ENCODE measurements around the gene PTPRD.

DNA sequence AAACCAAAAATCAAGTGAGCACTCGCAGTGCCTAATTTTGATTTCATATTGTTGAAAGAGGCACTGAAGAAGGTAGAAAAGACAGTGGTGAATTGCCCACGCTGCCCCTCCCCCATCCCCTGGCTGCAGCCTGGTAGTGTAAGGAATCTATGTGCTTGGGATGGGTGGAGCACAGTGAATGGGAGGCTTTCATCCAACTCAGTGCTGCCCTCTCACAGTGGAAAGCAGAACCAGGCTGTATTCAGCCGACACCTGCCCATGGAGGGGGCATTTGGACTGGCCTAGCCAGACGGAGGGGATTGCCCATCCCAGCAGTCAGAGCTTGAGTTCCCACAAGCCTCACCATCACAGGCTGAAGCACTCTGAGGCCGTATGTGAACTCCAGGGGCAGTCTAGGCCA lies 2012.9 kb downstream of the PTPRD start:
- TF ChIP-seq, protein P1, sequence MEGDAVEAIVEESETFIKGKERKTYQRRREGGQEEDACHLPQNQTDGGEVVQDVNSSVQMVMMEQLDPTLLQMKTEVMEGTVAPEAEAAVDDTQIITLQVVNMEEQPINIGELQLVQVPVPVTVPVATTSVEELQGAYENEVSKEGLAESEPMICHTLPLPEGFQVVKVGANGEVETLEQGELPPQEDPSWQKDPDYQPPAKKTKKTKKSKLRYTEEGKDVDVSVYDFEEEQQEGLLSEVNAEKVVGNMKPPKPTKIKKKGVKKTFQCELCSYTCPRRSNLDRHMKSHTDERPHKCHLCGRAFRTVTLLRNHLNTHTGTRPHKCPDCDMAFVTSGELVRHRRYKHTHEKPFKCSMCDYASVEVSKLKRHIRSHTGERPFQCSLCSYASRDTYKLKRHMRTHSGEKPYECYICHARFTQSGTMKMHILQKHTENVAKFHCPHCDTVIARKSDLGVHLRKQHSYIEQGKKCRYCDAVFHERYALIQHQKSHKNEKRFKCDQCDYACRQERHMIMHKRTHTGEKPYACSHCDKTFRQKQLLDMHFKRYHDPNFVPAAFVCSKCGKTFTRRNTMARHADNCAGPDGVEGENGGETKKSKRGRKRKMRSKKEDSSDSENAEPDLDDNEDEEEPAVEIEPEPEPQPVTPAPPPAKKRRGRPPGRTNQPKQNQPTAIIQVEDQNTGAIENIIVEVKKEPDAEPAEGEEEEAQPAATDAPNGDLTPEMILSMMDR (conservative IDR thresholded peaks at IDR 0.05; ENCODE audit: low read depth, low read length): no peak
- TF ChIP-seq MAZ (IDR thresholded peaks at IDR 0.05; ENCODE audit: borderline replicate concordance, low read depth, low read length) (no peak), RCOR1 (IDR thresholded peaks at IDR 0.05; ENCODE audit: insufficient replicate concordance, low read length) (no peak)
